ENCODE results near the gene UTP3.
"Not testable (repeated sequence)": the region's sequence is repeated elsewhere in the genome, so short reads cannot be mapped to it uniquely, and the experiment has no call there.

The UTP3 gene

GRCh38 chr4:70687821-70688794, at the start of gene UTP3:
TSS of gene UTP3 (plus strand) at chr4:70688532. CDS start at chr4:70688678, 146 bp downstream.
- peak; percentile 97 for DNase-seq

- DNase-seq: no peak
Observed at GRCh38 chr4:70640192-70640591, 48.1 kb upstream of the UTP3 start.

- DNase-seq: not testable (repeated sequence)
Observed at GRCh38 chr4:70650741-70651140, 37.6 kb upstream of the UTP3 start.

- no peak for DNase-seq
Observed at GRCh38 chr4:70651864-70652506, 36.3 kb upstream of the UTP3 start.

- DNase-seq: no peak
Observed at GRCh38 chr4:70654605-70655011, 33.7 kb upstream of the UTP3 start.

GRCh38 chr4:70657326-70657725, 31.0 kb upstream of the UTP3 start:
- no peak for DNase-seq

- no peak for DNase-seq
Observed at GRCh38 chr4:70658418-70658817, 29.9 kb upstream of the UTP3 start.

GRCh38 chr4:70660106-70660505, 28.2 kb upstream of the UTP3 start:
- DNase-seq: no peak

GRCh38 chr4:70661309-70661922, 26.9 kb upstream of the UTP3 start:
- DNase-seq: not testable (repeated sequence)

- no peak for DNase-seq
Observed at GRCh38 chr4:70666369-70666768, 22.0 kb upstream of the UTP3 start, which contains the start of gene JCHAIN. TSS of gene JCHAIN (minus strand) at chr4:70666508. CDS start at chr4:70666490, 18 bp downstream.

- DNase-seq: no peak
Observed at GRCh38 chr4:70667740-70668535, 20.4 kb upstream of the UTP3 start.

- no peak for DNase-seq
Observed at GRCh38 chr4:70670332-70671014, 17.9 kb upstream of the UTP3 start.

GRCh38 chr4:70671091-70671490, 17.2 kb upstream of the UTP3 start:
- no peak for DNase-seq

- no peak for DNase-seq
Observed at GRCh38 chr4:70674191-70674590, 14.1 kb upstream of the UTP3 start.

- no peak for DNase-seq
Observed at GRCh38 chr4:70674731-70675130, 13.6 kb upstream of the UTP3 start.

- no peak for DNase-seq
Observed at GRCh38 chr4:70676554-70677090, 11.7 kb upstream of the UTP3 start.

GRCh38 chr4:70678383-70678999, 9.8 kb upstream of the UTP3 start:
- no peak for DNase-seq

- DNase-seq: no peak
Observed at GRCh38 chr4:70680934-70681333, 7.4 kb upstream of the UTP3 start.

- no peak for DNase-seq
Observed at GRCh38 chr4:70681704-70682103, 6.6 kb upstream of the UTP3 start.

GRCh38 chr4:70682142-70682541, 6.2 kb upstream of the UTP3 start:
- DNase-seq: not testable (repeated sequence)

GRCh38 chr4:70687392-70687791, 940 bp upstream of the UTP3 start:
- peak; percentile 69 for DNase-seq
